Colonic mucosa (tissue), 4 donors: ENCODE measurements around the gene PCSK4. TPM values are rescaled to one million over a fixed set of nuclear protein-coding genes. Genes with fewer than 3 reads are reported as not detected.

Experiments used
- DNase-seq: peaks from one replicate; pipeline ENCODE4 v3.0.0-alpha.2; 2020
- H3K27ac ChIP-seq: fragments of 200-600 bp; one replicate; pipeline ENCODE4 v1.8.0; 2021
- H3K27me3 ChIP-seq: fragments of 200-600 bp; one replicate; pipeline ENCODE4 v1.8.0; 2021
- H3K36me3 ChIP-seq: fragments of 200-600 bp; one replicate; pipeline ENCODE4 v1.8.0; 2021
- H3K4me1 ChIP-seq: fragments of 200-600 bp; one replicate; pipeline ENCODE4 v1.8.0; 2021; ENCODE audit warnings: mild to moderate bottlenecking
- H3K4me3 ChIP-seq: fragments of 200-600 bp; one replicate; pipeline ENCODE4 v1.8.0; 2021
- H3K9ac ChIP-seq, 2 donors: one replicate each; pipeline ENCODE4 v1.7.0; 2013; ENCODE audit warnings: control low read depth in 2 of 2, low read depth in 2 of 2, low read length in 2 of 2
- H3K9me3 ChIP-seq: fragments of 200-600 bp; one replicate; pipeline ENCODE4 v1.8.0; 2021
- CTCF ChIP-seq: fragments of 200-600 bp; IDR thresholded peaks from one replicate; pipeline ENCODE4 v1.8.0; 2022; ENCODE audit warnings: antibody characterized with exemption, mild to moderate bottlenecking
- intact Hi-C: fragments of 100-400 bp; cut with DNase I; formaldehyde crosslinking; loops from one replicate; pipeline ENCODE4 v1.14.1; 2022
- total RNA-seq, 2 donors: library from RNA; stranded (reverse); fragmentation: NEBNext Ultra II Directional in 1 of 2; extraction: Animal tissue kit (Norgen Biotek cat#: 25700) in 1 of 2; gene quantifications; one replicate each; pipeline ENCODE4 v1.2.1, GENCODE V29; 2021
- donor health status: healthy.
- donor health status: DM: no; HTN: no; CAD: no.
- donor health status: DM: no; HTN: no; CAD: no.

Gene PCSK4
- total RNA-seq, 2 donors from 2014 or later, result 4.1 to 5.8 TPM

- no peaks in the 10 kb centered on the region for H3K4me1 ChIP-seq
Observed at GRCh38 chr19:1497578-1498235, 7.6 kb upstream of the PCSK4 start.

GRCh38 chr19:1496714-1497577 is 6.8 kb upstream of the PCSK4 start:
- H3K4me1 ChIP-seq, result no peaks in the 10 kb centered on the region
- no peaks in the 10 kb centered on the region for H3K27me3 ChIP-seq
- no peak for DNase-seq
- H3K9me3 ChIP-seq, result no peaks in the 10 kb centered on the region
- TF ChIP-seq CTCF, result no peak
- H3K36me3 ChIP-seq, result no peaks in the 10 kb centered on the region
- H3K9ac ChIP-seq, result no peak overlapping the region
- H3K4me3 ChIP-seq, result no peak overlapping the region
- intact Hi-C loops, result no loop called here
- no peak overlapping the region for H3K27ac ChIP-seq

More at GRCh38 chr19:1497578-1498235, 7.6 kb upstream of the PCSK4 start:
- Histone ChIP-seq H3K4me3 (no peak overlapping the region), H3K27ac (no peak overlapping the region), H3K27me3 (peaks cover 3% of the 10 kb centered on the region), H3K9me3 (no peaks in the 10 kb centered on the region), H3K9ac (no peak overlapping the region), H3K36me3 (no peaks in the 10 kb centered on the region)
- intact Hi-C loops, result no loop called here
- no peak for TF ChIP-seq CTCF
- DNase-seq, result no peak

DNA sequence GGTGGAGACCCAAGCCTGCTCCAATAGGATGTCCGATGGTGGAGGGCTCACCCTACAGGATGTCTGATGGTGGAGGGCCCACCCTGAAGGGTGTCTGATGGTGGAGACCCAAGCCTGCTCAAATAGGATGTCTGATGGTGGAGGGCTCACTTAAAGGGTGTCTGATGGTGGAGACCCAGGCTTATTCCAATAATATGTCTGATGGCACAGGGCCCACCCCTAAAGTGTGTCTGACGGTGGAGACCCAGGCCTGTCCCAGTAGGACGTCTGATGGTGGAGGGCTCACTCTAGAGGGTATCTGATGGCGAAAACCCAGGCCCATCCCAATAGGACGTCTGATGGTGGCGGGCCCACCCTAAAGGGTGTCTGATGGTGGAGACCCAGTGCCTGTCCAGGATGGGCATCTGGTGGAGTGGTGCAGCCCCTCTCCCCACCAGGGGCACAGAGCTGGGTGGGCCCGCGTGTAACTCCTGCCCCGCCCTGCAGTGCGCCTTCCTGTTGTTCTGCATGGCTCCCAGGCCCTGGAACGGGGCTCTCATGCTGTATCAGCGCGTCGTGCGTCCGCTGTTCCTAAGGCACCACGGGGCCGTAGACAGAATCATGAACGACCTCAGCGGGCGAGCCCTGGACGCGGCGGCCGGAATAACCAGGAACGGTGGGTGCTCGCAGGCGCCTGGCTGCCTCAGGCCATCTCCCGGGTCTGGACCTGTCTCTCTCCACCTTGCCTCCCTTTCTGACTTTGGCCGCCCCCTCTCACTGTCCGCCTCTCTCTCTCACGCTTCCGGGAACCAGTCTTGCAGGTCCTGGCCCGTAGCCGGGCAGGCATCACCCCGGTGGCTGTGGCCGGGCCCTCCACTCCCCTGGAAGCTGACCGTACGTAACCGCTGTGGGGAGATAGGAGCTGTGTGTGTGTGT is 5.9 kb upstream of the PCSK4 start:
- DNase-seq, result no peak
- intact Hi-C loops, result no loop called here
- no peaks in the 10 kb centered on the region for H3K36me3 ChIP-seq
- H3K9ac ChIP-seq, result no peak overlapping the region
- TF ChIP-seq CTCF, result no peak
- H3K9me3 ChIP-seq, result no peaks in the 10 kb centered on the region
- no peak overlapping the region for H3K27ac ChIP-seq
- no peaks in the 10 kb centered on the region for H3K27me3 ChIP-seq
- no peak overlapping the region for H3K4me3 ChIP-seq
- H3K4me1 ChIP-seq, result peaks cover 5% of the 10 kb centered on the region

- DNase-seq, result no peak
- no peaks in the 10 kb centered on the region for H3K9me3 ChIP-seq
- H3K36me3 ChIP-seq, result no peaks in the 10 kb centered on the region
- H3K9ac ChIP-seq, result no peak overlapping the region
- H3K4me1 ChIP-seq, result peaks cover 5% of the 10 kb centered on the region
- no peak overlapping the region for H3K4me3 ChIP-seq
- intact Hi-C loops, result no loop called here
- TF ChIP-seq CTCF, result no peak
- no peak overlapping the region for H3K27ac ChIP-seq
- no peaks in the 10 kb centered on the region for H3K27me3 ChIP-seq
Observed at GRCh38 chr19:1495051-1495798, 5.1 kb upstream of the PCSK4 start.
